Neuronal stem cell (in vitro differentiated cells): Measurements from ENCODE around the gene PLCE1.
A peak's percentile ranks its signal among the peaks of the same experiment; 100 is the strongest.

Experiments used
- DNase-seq: peaks from one replicate; pipeline ENCODE4 v3.0.0-alpha.2; 2013; ENCODE audit warnings: low spot score
- H2AFZ ChIP-seq: one replicate; pipeline ENCODE4 v1.6.1; 2013; ENCODE audit warnings: mild to moderate bottlenecking, low read length, inconsistent platforms
- H2AK5ac ChIP-seq: 2 replicates; pipeline ENCODE4 v1.6.1; 2013; ENCODE audit warnings: low read depth, mild to moderate bottlenecking, inconsistent platforms, low read length, moderate library complexity, mixed read lengths
- H2BK120ac ChIP-seq: 2 replicates; pipeline ENCODE4 v1.6.1; 2013; ENCODE audit warnings: low read depth, mild to moderate bottlenecking, inconsistent platforms, low read length, moderate library complexity, mixed read lengths
- H2BK12ac ChIP-seq: one replicate; pipeline ENCODE4 v1.6.1; 2013; ENCODE audit warnings: low read length, inconsistent platforms
- H2BK15ac ChIP-seq: 2 replicates; pipeline ENCODE4 v1.6.1; 2013; ENCODE audit warnings: mild to moderate bottlenecking, low read length, inconsistent platforms, mixed read lengths
- H2BK5ac ChIP-seq: one replicate; pipeline ENCODE4 v1.6.1; 2013; ENCODE audit warnings: inconsistent platforms, mild to moderate bottlenecking, low read length, moderate library complexity
- H3K14ac ChIP-seq: one replicate; pipeline ENCODE4 v1.6.1; 2013; ENCODE audit warnings: low read length, inconsistent platforms
- H3K18ac ChIP-seq: 2 replicates; pipeline ENCODE4 v1.6.1; 2013; ENCODE audit warnings: low read length, inconsistent platforms
- H3K23ac ChIP-seq: 2 replicates; pipeline ENCODE4 v1.6.1; 2013; ENCODE audit warnings: low read depth, mild to moderate bottlenecking, mixed read lengths, low read length, inconsistent platforms; ENCODE audit not compliant: poor library complexity
- H3K27ac ChIP-seq: replicated peaks from 3 replicates; pipeline ENCODE4 v1.5.1; 2013; ENCODE audit warnings: low read length, inconsistent platforms
- H3K27me3 ChIP-seq, 3 experiments: 2 replicates each; pipeline ENCODE4 v1.6.1; 2013; ENCODE audit warnings: low read length in 3 of 3, mild to moderate bottlenecking in 2 of 3, inconsistent platforms in 1 of 3, low read depth in 1 of 3, mixed read lengths in 1 of 3, moderate library complexity in 1 of 3; ENCODE audit not compliant: control insufficient read depth in 3 of 3, insufficient read depth in 3 of 3
- H3K36me3 ChIP-seq, 2 donors: replicated peaks in 1 of 2; 2 replicates each; pipeline ENCODE4 v1.6.1; 2013; ENCODE audit warnings: low read length in 2 of 2; ENCODE audit not compliant: control insufficient read depth in 2 of 2, insufficient read depth in 2 of 2
- H3K4ac ChIP-seq: 2 replicates; pipeline ENCODE4 v1.6.1; 2013; ENCODE audit warnings: inconsistent platforms, mild to moderate bottlenecking, low read length, moderate library complexity
- H3K4me1 ChIP-seq, 2 donors: 1 replicate in 1 of 2; 2 replicates in 1 of 2; pipeline ENCODE4 v1.6.1; 2013; ENCODE audit warnings: low read length in 2 of 2, low read depth in 1 of 2; ENCODE audit not compliant: control insufficient read depth in 2 of 2, insufficient read depth in 1 of 2
- H3K4me2 ChIP-seq: one replicate; pipeline ENCODE4 v1.6.1; 2013; ENCODE audit warnings: mild to moderate bottlenecking, low read length, inconsistent platforms; ENCODE audit not compliant: insufficient read depth, poor library complexity, severe bottlenecking
- H3K4me3 ChIP-seq, 2 donors: 2 replicates each; pipeline ENCODE4 v1.5.1; 2013; ENCODE audit warnings: low read length in 2 of 2, mild to moderate bottlenecking in 2 of 2, inconsistent platforms in 1 of 2, moderate library complexity in 1 of 2
- H3K79me1 ChIP-seq: one replicate; pipeline ENCODE4 v1.6.1; 2013; ENCODE audit warnings: low read depth, mild to moderate bottlenecking, inconsistent platforms, low read length, moderate library complexity
- H3K9ac ChIP-seq: one replicate; pipeline ENCODE4 v1.6.1; 2013; ENCODE audit warnings: mild to moderate bottlenecking, low read depth, low read length, inconsistent platforms; ENCODE audit not compliant: poor library complexity
- H3K9me3 ChIP-seq, 2 donors: replicated peaks in 1 of 2; 2 replicates each; pipeline versions ENCODE3 to v1.6.1; 2013; ENCODE audit warnings: low read length in 2 of 2, mild to moderate bottlenecking in 2 of 2, inconsistent platforms in 1 of 2, low read depth in 1 of 2, mixed read lengths in 1 of 2, moderate library complexity in 1 of 2; ENCODE audit not compliant: control insufficient read depth in 2 of 2, insufficient read depth in 1 of 2
- H4K8ac ChIP-seq: one replicate; pipeline ENCODE4 v1.6.1; 2013; ENCODE audit warnings: low read depth, mild to moderate bottlenecking, inconsistent platforms, low read length, moderate library complexity
- H4K91ac ChIP-seq: one replicate; pipeline ENCODE4 v1.6.1; 2013; ENCODE audit warnings: low read length, low read depth, mild to moderate bottlenecking, inconsistent platforms; ENCODE audit not compliant: poor library complexity
- WGBS, 2 donors: extraction: QIAGEN DNeasy Blood & Tissue Kit; methylation state at CpG; one replicate each; pipeline ENCODE4 v1.1.7; 2013; ENCODE audit warnings: missing lambda C conversion rate in 2 of 2, mixed read lengths in 1 of 2; ENCODE audit not compliant: insufficient read length in 2 of 2, insufficient replicate concordance in 1 of 2; ENCODE audit errors: extremely low coverage in 2 of 2; 5-methylcytosine and 5-hydroxymethylcytosine counted together

Gene PLCE1

DNA sequence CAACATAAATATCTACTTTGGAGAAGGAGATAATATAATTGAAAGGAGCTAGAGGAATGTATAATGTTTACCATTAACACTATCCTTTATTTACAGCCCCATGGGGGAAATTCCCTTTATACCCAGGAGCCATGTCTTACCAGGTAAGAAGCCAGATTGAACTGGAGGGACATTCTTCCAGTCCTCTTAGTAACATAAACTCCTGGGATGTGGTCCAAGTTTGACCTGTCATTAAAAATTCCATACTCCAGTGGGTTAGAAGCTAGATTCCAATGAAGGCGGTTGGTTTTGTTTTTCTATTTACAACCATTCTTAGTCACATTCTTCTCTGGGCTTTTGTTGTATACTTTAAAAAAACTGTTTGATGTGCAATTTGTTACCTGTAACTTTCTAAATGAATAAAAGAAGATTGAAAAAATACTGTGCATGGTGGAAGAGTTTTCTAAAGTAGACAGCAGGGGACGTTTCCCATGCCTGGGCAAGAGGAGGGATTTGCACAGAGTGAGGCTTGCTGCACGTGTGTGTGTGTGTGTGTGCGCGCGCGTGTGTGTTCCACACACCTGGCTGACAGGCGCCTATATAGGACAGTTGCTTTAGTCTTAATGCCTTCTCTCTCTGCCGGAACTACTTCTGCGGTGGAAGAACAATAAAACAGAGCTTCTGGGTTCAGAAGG lies 2.0 kb downstream of the PLCE1 start:
- no peak for DNase-seq
- no peak overlapping the region for H3K23ac ChIP-seq
- no peak overlapping the region for H2BK5ac ChIP-seq
- WGBS, 2 donors: no CpG with 5 or more reads among the region's 10 CpGs
- H2AK5ac ChIP-seq: no peak overlapping the region
- no peak overlapping the region for H3K27ac ChIP-seq
- H2BK12ac ChIP-seq: no peak overlapping the region
- H4K91ac ChIP-seq: no peak overlapping the region
- peaks cover 6 to 19% of the 10 kb centered on the region in 2 donors for H3K4me1 ChIP-seq
- no peaks in the 10 kb centered on the region for H3K9me3 ChIP-seq
- H3K4me2 ChIP-seq: no peak overlapping the region
- no peak overlapping the region for H2BK15ac ChIP-seq
- H4K8ac ChIP-seq: no peak overlapping the region
- peaks cover 2 to 26% (median 16%) of the 10 kb centered on the region in 3 experiments for H3K27me3 ChIP-seq
- no peak overlapping the region for H3K4ac ChIP-seq
- H2AFZ ChIP-seq: no peak overlapping the region
- H3K4me3 ChIP-seq: no peak overlapping the region
- H2BK120ac ChIP-seq: no peak overlapping the region
- no peak overlapping the region for H3K14ac ChIP-seq
- H3K9ac ChIP-seq: no peak overlapping the region
- no peaks in the 10 kb centered on the region for H3K79me1 ChIP-seq
- no peaks in the 10 kb centered on the region for H3K36me3 ChIP-seq
- no peak overlapping the region for H3K18ac ChIP-seq

DNA sequence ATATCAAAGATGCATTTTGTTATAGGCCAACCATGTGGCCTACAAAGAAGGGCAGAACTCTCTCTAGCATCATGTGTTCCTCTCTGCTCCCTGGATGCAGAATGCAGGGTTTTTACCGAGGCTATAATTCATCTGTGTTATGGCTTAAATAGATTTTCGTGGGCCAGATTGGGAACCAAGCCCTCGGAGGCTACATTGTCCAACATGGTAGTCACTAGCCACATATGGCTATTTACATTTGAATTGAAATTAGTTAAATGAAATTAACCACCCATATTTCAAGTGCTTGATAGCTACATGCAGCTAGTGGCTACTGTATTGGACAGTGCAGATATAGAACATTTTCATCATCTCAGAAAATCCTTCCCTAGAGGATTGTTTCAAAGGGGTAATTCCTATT lies 2.8 kb downstream of the PLCE1 start:
- H3K14ac ChIP-seq: no peak overlapping the region
- DNase-seq: no peak
- no peak overlapping the region for H2BK120ac ChIP-seq
- no peak overlapping the region for H3K9ac ChIP-seq
- peaks cover 6 to 14% of the 10 kb centered on the region in 2 donors for H3K4me1 ChIP-seq
- H3K18ac ChIP-seq: no peak overlapping the region
- no peak overlapping the region for H3K4me3 ChIP-seq
- no peak overlapping the region for H2BK12ac ChIP-seq
- H2AFZ ChIP-seq: no peak overlapping the region
- no CpG with 5 or more reads among the region's 3 CpGs for WGBS, 2 donors
- no peaks in the 10 kb centered on the region for H3K79me1 ChIP-seq
- no peak overlapping the region for H4K8ac ChIP-seq
- no peak overlapping the region for H3K4me2 ChIP-seq
- H4K91ac ChIP-seq: no peak overlapping the region
- no peak overlapping the region for H2BK15ac ChIP-seq
- H3K4ac ChIP-seq: no peak overlapping the region
- no peak overlapping the region for H2AK5ac ChIP-seq
- no peaks in the 10 kb centered on the region for H3K36me3 ChIP-seq
- H2BK5ac ChIP-seq: no peak overlapping the region
- H3K27me3 ChIP-seq: peaks cover 2 to 26% (median 16%) of the 10 kb centered on the region in 3 experiments
- no peak overlapping the region for H3K23ac ChIP-seq
- no peak overlapping the region for H3K27ac ChIP-seq
- no peaks in the 10 kb centered on the region for H3K9me3 ChIP-seq

DNA sequence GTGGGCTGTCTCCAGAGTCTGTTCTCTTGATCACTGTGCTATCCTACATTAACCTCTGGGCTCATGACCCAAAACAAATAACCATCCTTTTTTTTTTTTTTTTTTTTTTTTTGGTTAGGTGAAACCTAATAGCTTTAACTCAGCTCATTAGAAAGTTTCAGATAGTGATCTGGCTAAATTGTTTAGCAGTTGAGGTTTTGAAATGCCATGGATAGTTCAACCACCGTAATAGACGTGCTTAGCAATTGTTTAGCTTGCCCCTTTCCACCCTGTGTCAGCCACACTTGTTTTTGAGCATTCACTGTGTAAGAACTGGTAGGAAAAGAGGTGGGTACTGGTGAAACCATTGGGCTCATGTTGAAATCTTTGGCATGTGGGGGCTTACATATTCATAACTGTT lies 3.8 kb downstream of the PLCE1 start:
- Histone ChIP-seq H3K4me2 (no peak overlapping the region), H3K79me1 (no peaks in the 10 kb centered on the region), H3K36me3 (no peaks in the 10 kb centered on the region), H2BK15ac (no peak overlapping the region), H3K14ac (no peak overlapping the region), H4K91ac (no peak overlapping the region), H2AFZ (no peak overlapping the region), H3K27me3 (peaks cover 2 to 26% (median 16%) of the 10 kb centered on the region in 3 experiments), H3K18ac (no peak overlapping the region), H3K4ac (no peak overlapping the region), H2BK120ac (no peak overlapping the region), H3K23ac (no peak overlapping the region), H3K4me1 (peaks cover 1 to 9% of the 10 kb centered on the region in 2 donors), H2BK12ac (no peak overlapping the region), H3K4me3 (no peak overlapping the region), H3K27ac (no peak overlapping the region), H2BK5ac (no peak overlapping the region), H2AK5ac (no peak overlapping the region), H4K8ac (no peak overlapping the region), H3K9me3 (no peaks in the 10 kb centered on the region), H3K9ac (no peak overlapping the region)
- no CpG with 5 or more reads among the region's 2 CpGs for WGBS, 2 donors
- no peak for DNase-seq

DNA sequence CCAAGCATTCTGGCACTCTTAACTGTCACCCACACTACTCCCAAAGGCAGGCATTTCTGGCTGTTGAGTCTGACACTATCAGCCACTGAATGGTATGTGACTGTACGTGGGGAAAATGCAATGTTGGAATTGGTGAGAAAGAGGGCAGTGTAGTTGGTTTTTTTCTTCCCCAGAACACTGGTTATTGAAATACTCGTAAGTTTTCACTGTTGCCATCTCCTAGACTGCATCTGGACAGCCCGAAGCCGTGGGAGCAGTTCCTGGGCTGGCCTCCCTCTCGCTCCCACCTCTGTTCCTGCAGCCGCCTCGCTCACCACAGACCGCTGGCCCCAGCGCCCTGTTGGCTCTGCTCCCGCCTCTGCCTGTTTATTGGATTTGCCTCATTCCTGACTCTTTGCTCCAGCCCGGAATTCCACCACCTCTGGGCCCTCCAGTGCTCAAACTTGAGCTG lies 5.7 kb downstream of the PLCE1 start:
- Histone ChIP-seq H2BK5ac (no peak overlapping the region), H3K4me1 (peaks cover 0 to 5% of the 10 kb centered on the region in 2 donors), H3K9ac (no peak overlapping the region), H3K4ac (no peak overlapping the region), H2AFZ (peak overlapping the region; percentile 30), H3K36me3 (no peaks in the 10 kb centered on the region), H3K18ac (peak overlapping the region; percentile 29), H2BK12ac (no peak overlapping the region), H3K4me3 (no peak overlapping the region), H3K4me2 (no peak overlapping the region), H3K14ac (no peak overlapping the region), H4K8ac (no peak overlapping the region), H4K91ac (no peak overlapping the region), H3K27me3 (peaks cover 0 to 12% (median 11%) of the 10 kb centered on the region in 3 experiments), H3K79me1 (no peaks in the 10 kb centered on the region), H3K23ac (no peak overlapping the region), H2AK5ac (no peak overlapping the region), H3K27ac (no peak overlapping the region), H2BK15ac (no peak overlapping the region), H3K9me3 (no peaks in the 10 kb centered on the region), H2BK120ac (no peak overlapping the region)
- WGBS, 2 donors: no CpG with 5 or more reads among the region's 11 CpGs
- no peak for DNase-seq
